Chondrocyte (in vitro differentiated cells): ENCODE measurements around the gene SLC6A11. TPM values are rescaled to one million over a fixed set of nuclear protein-coding genes. Genes with fewer than 3 reads are reported as not detected.

Experiments
- DNase-seq: peaks from one replicate; pipeline ENCODE4 v3.0.0; 2021; ENCODE audit warnings: mixed read lengths, low spot score
- H3K27ac Mint-ChIP-seq: one replicate; pipeline ENCODE4 v1.8.0; 2021; ENCODE audit warnings: mild to moderate bottlenecking, moderate library complexity, mixed read lengths; ENCODE audit not compliant: unreplicated experiment
- H3K27me3 Mint-ChIP-seq: 2 replicates; pipeline ENCODE4 v1.8.0; 2021; ENCODE audit warnings: low read depth, mixed read lengths
- H3K36me3 Mint-ChIP-seq: 2 replicates; pipeline ENCODE4 v1.8.0; 2021; ENCODE audit warnings: low read depth, mixed read lengths
- H3K4me1 Mint-ChIP-seq: 2 replicates; pipeline ENCODE4 v1.8.0; 2021; ENCODE audit warnings: low read depth, mild to moderate bottlenecking, mixed read lengths
- H3K4me3 Mint-ChIP-seq: one replicate; pipeline ENCODE4 v1.8.0; 2021; ENCODE audit warnings: mild to moderate bottlenecking, moderate library complexity, mixed read lengths; ENCODE audit not compliant: unreplicated experiment
- H3K9me3 Mint-ChIP-seq: 2 replicates; pipeline ENCODE4 v1.8.0; 2021; ENCODE audit warnings: low read depth, mixed read lengths
- CTCF ChIP-seq: fragments of 200-600 bp; sonication (generic); IDR thresholded peaks from 2 replicates; pipeline ENCODE4 v1.5.0; 2021; ENCODE audit warnings: antibody characterized with exemption, mild to moderate bottlenecking, moderate library complexity
- total RNA-seq: library from RNA; stranded (reverse); gene quantifications from 3 replicates; pipeline ENCODE4 v1.2.1, GENCODE V29; 2021

SLC6A11 gene
- total RNA-seq, 1 donor from 2014 or later, result not detected

GRCh38 chr3:10808974-10809373, 7.1 kb upstream of the SLC6A11 start:
- Mint-ChIP-seq H3K9me3 (peaks cover 5% of the 10 kb centered on the region), H3K4me3 (no peak overlapping the region), H3K36me3 (no peaks in the 10 kb centered on the region), H3K27me3 (peaks cover 28% of the 10 kb centered on the region), H3K4me1 (no peaks in the 10 kb centered on the region), H3K27ac (no peak overlapping the region)
- no peak for DNase-seq
- no peak for TF ChIP-seq CTCF

- no peak for DNase-seq
- TF ChIP-seq CTCF, result no peak
- Mint-ChIP-seq H3K27ac (no peak overlapping the region), H3K36me3 (no peaks in the 10 kb centered on the region), H3K27me3 (peaks cover 39% of the 10 kb centered on the region), H3K4me1 (no peaks in the 10 kb centered on the region), H3K9me3 (peaks cover 5% of the 10 kb centered on the region), H3K4me3 (no peak overlapping the region)
Observed at GRCh38 chr3:10810376-10810775, 5.7 kb upstream of the SLC6A11 start.

- no peaks in the 10 kb centered on the region for H3K4me1 Mint-ChIP-seq
- no peak overlapping the region for H3K4me3 Mint-ChIP-seq
- peaks cover 47% of the 10 kb centered on the region for H3K27me3 Mint-ChIP-seq
- no peak for DNase-seq
- H3K36me3 Mint-ChIP-seq, result no peaks in the 10 kb centered on the region
- no peak overlapping the region for H3K27ac Mint-ChIP-seq
- peaks cover 5% of the 10 kb centered on the region for H3K9me3 Mint-ChIP-seq
- TF ChIP-seq CTCF, result no peak
Observed at GRCh38 chr3:10813425-10813824, 2.6 kb upstream of the SLC6A11 start.

GRCh38 chr3:10814623-10815022, 1.4 kb upstream of the SLC6A11 start:
- no peaks in the 10 kb centered on the region for H3K36me3 Mint-ChIP-seq
- TF ChIP-seq CTCF, result no peak
- H3K9me3 Mint-ChIP-seq, result no peaks in the 10 kb centered on the region
- DNase-seq, result no peak
- no peaks in the 10 kb centered on the region for H3K4me1 Mint-ChIP-seq
- H3K27ac Mint-ChIP-seq, result no peak overlapping the region
- H3K4me3 Mint-ChIP-seq, result no peak overlapping the region
- peaks cover 52% of the 10 kb centered on the region for H3K27me3 Mint-ChIP-seq

GRCh38 chr3:10815487-10815886, 541 bp upstream of the SLC6A11 start:
- Mint-ChIP-seq H3K27ac (no peak overlapping the region), H3K27me3 (peaks cover 57% of the 10 kb centered on the region), H3K36me3 (no peaks in the 10 kb centered on the region), H3K4me1 (no peaks in the 10 kb centered on the region), H3K4me3 (peak overlapping the region; percentile 28), H3K9me3 (no peaks in the 10 kb centered on the region)
- DNase-seq, result no peak
- no peak for TF ChIP-seq CTCF
